NCI-H345 treated with DMSO at 0.1 percent for 48 hours (cell line): ENCODE data around the gene GPR34.
"Not testable (repeated sequence)": the region's sequence is repeated elsewhere in the genome, so short reads cannot be mapped to it uniquely, and the experiment has no call there.

Experiments used
- DNase-seq: peaks from one replicate; lab custom pipeline; 2025; ENCODE audit not compliant: unreplicated experiment; lab: John Stamatoyannopoulos, UW

Gene GPR34

DNA sequence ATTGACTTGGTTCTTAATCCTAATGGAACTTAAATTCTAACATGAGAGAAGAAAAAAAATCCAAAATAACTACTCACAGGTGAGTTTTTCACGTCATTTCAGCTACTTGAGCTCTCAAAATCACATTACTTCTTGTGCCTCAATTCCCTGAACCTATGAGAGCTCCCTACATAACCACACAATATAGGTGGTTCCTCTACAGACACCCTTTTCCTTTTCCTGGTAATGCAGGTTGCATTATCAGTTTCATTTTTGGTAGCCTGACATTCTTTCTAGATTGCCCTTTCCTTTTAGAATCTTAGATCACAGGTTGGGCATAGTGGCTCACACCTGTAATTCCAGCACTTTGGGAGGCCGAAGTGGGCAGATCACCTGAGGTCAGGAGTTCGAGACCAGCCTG lies 4.3 kb downstream of the GPR34 start:
- DNase-seq = no peak

DNA sequence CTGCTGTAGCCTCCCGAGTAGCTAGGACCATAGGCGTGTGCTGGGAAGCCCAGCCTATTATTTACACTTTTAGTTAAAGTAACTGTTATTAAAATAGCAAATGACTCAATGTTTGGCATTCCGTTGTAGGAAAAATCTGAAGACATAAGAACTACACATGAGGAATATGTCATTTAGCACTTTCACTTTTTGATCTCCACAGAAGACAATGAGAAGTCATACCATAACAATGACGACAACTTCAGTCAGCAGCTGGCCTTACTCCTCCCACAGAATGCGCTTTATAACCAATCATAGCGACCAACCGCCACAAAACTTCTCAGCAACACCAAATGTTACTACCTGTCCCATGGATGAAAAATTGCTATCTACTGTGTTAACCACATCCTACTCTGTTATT lies 6.7 kb downstream of the GPR34 start:
- DNase-seq = no peak

DNA sequence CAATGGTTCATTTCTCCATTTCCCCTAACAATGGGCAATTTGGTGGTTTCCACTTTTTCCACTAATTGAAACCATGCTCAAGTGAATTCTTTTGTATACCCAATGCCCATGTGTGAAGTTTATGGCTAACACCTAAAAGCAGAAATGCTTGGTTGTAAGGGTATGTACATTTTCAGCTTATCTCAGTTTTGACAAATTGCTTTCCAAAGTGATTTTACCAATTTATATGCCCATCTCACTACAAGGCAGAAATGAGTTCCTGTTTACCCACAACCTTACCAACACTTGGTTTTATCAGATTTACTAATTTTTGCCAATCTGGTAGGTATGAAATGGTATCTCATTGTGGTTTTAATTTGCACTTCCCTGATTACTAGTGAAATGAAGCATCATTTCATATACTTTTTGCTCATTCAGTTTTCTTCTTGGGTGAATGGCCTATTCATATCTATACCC lies 14.8 kb downstream of the GPR34 start:
- DNase-seq = no peak

- DNase-seq = no peak
Measured at GRCh38 chrX:41705042-41705441, 16.3 kb downstream of the GPR34 start.

- DNase-seq = no peak
Measured at GRCh38 chrX:41705680-41706374, 17.1 kb downstream of the GPR34 start.

- no peak for DNase-seq
Measured at GRCh38 chrX:41707218-41707617, 18.4 kb downstream of the GPR34 start.

DNA sequence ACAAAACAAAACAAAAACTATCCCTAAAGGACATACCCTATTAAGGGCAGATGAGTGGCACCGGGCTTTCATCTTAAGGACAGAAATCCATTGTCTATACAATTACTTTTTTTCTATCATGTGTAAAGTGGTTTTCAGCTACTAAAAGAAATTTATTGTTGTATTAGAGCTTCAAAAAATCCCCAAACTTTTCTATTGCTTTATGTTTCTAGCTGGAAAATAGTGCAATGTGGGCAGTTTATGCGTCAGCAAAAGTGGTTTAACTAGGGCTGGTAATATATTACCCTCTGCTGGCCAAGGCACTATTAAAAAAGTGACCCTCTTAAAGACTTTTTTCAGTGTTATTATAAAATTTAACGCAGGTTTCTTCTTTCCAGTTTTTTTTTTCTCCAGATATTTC lies 19.7 kb downstream of the GPR34 start:
- DNase-seq = no peak

DNA sequence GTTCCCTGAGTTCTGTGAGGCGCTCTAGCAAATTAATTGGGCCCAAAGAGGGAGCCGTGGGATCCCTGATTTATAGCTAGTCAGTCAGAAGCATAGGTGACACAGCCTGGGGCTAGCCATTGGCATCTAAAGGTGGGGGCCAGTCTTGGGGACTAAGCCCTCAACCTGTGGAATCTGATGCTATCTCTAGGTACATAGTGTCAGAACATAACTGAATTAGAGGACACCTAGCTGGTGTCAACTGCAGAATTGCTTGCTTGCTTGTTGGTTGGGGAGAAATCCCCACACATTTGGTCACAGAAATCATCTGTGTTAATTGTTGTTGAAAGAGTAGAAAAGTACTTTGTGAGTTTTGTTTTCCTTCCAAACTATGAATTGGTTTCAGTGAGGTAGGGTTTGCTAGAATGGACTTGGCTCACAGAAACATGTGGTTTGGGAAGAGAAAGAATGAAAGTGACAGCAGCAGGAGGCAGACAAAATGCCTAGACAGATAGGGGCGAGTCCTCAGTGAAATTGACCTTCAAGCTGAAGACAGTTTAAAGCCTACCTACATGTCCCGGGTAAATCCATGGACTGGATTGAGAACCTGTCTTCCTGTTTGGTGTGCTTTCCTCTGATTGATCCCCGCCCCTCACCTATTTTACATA lies 22.4 kb downstream of the GPR34 start:
- DNase-seq = no peak

- DNase-seq = no peak
Measured at GRCh38 chrX:41716222-41716621, 27.4 kb downstream of the GPR34 start.

DNA sequence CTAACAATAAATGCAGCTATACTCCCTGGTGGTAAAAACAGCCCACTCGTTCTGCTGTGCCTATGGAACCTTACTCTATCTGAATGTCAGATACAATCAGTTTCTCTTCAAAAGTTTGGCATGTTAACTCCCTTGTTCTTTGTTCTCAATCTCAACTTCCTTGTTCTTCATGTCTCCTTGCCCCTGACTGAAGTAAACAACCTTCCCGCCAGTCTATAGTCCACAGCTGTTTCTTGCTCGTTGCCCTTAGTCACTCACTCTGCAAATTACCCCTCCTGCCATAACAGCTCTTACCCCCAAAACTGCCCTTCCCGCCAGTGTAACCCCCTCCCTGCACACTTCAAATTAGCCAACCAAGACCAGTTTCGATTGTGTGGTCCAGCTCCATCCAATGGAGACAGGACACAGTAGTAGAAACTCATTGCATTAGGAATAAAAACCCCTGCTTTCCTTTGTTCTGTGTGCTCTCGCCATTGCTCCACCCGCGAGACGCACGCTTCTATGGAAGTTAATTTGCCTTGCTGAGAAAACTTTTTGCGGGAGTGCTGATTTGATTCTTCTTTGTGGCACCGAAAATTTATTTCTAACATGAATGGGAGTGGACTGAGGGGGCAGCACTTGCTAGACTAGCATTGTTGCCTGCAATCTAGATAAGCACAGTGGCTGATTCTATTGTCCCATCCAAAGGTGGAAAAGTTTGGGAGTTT lies 28.1 kb downstream of the GPR34 start:
- no peak for DNase-seq

DNA sequence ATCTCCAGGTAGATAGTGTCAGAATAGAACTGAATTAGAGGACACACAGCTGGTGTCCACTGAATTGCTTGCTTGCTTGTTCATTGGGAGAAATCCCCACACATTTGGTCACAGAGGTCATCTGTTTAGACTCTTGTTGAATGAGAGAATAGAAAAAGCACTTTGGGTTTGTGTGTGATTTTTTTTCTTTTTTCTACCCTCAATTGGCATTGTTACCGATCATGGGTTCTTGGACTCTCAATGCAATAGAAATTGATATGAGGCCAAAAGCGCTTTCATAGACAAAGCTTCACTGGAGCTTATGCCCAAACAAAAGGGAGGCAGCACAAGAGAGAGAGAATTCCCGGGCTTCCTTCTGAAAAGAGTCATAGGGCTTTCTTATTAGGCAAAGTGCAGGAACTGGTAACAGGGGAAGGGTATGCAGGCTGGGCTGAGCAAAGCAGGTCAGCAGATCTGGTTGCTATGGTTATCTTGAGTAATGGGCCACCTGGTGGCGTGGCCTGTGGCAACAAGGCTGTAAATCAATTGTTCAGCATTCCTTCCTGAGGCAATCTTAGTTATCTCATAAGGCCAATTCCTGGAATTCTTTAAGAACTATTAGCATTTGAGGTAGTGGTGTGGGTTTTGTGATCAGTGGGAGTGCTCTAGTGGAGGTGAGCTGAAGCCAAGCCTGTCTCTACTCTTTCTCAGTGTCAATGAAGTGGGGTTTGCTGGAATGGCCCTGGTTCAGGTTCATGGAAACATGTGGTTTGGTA lies 29.9 kb downstream of the GPR34 start:
- no peak for DNase-seq

DNA sequence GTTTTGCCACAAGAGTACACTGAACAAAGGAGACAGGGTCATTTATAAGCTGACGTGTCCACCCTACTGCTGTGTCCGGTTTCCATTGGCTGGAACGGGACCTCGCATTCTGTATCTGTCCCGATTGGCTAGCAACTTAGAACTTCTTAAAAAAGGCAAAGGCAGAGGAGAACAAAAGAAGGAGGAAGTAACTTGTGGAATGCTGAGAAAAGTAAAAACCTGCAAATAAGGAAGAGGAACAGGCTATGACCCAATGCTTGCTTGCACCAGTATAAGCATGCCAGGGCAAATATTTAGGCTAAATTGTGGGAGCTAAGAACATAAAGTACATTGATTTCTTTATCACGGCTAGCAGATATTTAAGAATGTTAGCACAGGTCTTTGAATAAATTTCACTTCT lies 30.8 kb downstream of the GPR34 start:
- not testable (repeated sequence) for DNase-seq

DNA sequence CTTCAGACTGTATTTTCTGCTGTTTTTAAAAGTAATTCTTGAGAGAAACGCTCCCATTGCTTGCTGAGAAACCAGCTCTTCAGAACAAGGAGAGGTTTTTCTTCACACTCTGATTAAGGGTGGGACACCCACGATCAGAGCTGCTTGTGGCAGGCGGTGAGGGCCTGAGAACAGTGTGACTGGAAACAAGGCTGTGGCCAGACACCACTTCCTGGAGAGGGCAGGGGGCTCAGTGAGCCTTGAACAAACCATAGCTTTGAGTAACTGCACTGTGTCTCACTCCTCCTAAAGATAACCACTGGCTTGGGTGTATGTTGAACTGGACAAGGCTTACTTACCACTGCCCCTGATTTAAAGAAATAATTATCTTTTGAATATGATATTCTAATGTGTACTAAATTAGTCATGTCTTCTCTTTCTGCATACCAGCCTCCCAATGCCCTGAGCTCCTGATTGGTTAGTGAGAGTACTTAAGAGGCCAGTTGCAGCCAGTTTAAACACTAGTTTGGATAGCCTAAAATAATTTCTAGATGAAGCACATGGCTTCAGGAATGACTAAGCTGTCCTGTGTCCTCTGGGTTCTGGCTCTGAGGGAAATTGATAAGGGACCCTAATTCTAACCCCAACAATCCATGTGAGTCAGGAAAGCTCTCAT lies 31.5 kb downstream of the GPR34 start:
- no peak for DNase-seq

GRCh38 chrX:41721590-41721989 lies 32.8 kb downstream of the GPR34 start:
- DNase-seq = no peak

GRCh38 chrX:41722214-41722613 lies 33.4 kb downstream of the GPR34 start:
- no peak for DNase-seq

DNA sequence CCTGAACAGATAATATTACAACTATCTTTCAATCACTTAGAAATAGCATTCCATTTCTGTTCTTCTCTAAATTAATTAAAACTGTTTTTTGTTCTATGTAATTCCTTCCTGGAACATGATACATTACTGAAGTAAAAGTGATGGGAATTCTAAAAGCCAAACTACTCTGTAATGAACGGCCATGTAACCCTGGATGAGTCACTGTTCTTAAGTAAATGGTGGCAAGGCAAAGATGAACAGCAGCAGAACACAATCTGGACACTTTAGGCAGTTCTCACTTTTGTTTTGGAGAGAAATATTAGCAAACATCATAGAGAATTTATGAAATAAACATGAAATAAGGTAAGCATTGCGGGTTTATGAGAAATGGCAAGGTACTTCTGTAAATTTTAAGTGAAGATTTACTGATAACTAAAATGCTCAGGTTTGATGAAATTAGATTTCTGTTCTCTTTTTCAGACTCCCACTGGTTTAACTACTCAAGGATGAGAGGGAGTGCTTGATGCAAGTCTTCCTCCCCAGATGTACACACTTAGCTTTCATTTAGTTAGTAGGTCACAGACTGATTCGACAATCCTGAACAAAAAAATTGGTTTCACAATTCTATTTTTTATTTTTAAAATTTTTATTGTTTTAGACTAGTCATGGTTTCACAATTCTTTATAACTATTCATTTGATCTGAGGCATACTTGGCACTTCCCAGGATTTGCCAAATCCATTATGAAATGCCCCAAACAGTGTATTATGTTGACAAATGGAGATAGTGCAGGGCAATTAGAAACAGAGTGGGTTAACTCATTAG lies 34.2 kb downstream of the GPR34 start:
- DNase-seq = no peak

- DNase-seq = no peak
Measured at GRCh38 chrX:41723826-41724225, 35.1 kb downstream of the GPR34 start, which contains the start of gene GPR82. GPR82 (plus strand) TSS chrX:41724181; CDS start chrX:41727027, 2,846 bp downstream.

- DNase-seq = no peak
Measured at GRCh38 chrX:41728125-41728524, 39.4 kb downstream of the GPR34 start.

GRCh38 chrX:41730081-41730480 lies 41.3 kb downstream of the GPR34 start:
- DNase-seq = no peak

- DNase-seq = no peak
Measured at GRCh38 chrX:41732260-41732659, 43.5 kb downstream of the GPR34 start.
